ENCODE results near the gene PFAS.

DNA sequence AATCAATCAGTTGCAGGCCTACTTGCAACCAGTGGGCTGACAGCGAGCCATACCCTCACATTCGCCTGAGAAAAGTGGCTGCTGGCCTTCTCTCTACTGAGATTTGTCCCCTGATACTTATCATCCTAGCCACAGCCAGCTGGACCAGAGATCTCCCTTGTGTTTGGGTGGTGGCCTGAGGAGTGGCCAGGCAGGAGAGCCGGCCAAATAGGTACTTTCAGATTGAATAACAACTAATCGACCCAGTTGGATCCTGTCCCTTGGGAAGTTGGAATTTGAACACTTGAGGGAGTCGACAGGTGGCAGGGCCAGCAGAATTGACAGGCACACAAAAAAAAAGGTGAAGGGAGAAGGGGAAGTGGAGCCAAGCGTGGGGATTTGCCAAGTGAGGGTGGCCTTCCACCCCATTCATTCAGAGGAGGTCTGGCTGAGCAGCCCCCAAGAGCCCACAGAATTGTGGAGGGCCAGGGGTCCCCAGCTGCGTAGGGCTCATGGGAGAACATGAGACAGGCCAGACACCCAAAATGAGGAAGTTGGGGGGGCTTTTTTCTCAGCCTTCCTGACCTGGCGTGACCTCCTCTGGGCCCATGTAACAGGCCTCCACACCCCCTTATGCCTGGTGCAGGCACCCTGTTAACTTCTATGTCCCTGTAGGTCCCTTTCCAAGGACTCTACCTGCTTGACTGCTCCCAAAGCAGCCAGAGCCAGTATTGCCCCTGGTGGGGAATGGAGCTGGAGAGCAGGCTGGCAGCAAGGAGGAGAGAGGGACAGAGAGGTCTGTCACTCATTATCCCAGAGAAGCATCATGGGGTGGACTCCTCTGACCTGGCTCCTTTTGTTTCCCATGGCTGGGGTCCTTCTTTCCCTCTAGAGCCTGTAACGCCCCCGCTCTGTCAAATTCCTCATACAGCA is 36.4 kb downstream of the PFAS start:
- TF ChIP-seq, protein P1, sequence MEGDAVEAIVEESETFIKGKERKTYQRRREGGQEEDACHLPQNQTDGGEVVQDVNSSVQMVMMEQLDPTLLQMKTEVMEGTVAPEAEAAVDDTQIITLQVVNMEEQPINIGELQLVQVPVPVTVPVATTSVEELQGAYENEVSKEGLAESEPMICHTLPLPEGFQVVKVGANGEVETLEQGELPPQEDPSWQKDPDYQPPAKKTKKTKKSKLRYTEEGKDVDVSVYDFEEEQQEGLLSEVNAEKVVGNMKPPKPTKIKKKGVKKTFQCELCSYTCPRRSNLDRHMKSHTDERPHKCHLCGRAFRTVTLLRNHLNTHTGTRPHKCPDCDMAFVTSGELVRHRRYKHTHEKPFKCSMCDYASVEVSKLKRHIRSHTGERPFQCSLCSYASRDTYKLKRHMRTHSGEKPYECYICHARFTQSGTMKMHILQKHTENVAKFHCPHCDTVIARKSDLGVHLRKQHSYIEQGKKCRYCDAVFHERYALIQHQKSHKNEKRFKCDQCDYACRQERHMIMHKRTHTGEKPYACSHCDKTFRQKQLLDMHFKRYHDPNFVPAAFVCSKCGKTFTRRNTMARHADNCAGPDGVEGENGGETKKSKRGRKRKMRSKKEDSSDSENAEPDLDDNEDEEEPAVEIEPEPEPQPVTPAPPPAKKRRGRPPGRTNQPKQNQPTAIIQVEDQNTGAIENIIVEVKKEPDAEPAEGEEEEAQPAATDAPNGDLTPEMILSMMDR (IDR thresholded peaks at IDR 0.05): no peak
- TF ChIP-seq POLR2AphosphoS5 (IDR thresholded peaks at IDR 0.05): no peak

Data from transverse colon (tissue), 4 donors.